ENCODE results near the gene PCDHGA6.

DNA sequence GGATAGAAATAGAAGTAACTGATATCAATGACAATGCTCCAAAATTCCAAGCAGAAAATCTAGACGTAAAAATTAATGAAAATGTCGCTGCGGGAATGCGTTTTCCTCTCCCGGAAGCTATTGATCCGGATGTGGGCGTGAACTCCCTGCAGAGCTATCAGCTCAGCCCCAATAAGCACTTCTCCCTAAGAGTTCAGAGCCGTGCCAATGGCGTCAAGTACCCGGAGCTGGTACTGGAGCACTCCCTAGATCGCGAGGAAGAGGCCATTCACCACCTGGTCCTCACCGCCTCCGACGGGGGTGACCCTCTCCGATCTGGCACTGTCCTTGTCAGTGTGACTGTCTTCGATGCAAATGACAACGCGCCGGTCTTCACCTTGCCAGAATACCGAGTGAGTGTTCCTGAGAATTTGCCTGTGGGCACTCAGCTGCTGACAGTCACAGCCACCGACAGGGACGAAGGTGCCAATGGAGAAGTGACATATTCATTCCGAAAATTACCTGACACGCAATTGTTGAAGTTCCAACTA lies 39.9 kb downstream of the PCDHGA6 start:
- TF ChIP-seq, protein P1, sequence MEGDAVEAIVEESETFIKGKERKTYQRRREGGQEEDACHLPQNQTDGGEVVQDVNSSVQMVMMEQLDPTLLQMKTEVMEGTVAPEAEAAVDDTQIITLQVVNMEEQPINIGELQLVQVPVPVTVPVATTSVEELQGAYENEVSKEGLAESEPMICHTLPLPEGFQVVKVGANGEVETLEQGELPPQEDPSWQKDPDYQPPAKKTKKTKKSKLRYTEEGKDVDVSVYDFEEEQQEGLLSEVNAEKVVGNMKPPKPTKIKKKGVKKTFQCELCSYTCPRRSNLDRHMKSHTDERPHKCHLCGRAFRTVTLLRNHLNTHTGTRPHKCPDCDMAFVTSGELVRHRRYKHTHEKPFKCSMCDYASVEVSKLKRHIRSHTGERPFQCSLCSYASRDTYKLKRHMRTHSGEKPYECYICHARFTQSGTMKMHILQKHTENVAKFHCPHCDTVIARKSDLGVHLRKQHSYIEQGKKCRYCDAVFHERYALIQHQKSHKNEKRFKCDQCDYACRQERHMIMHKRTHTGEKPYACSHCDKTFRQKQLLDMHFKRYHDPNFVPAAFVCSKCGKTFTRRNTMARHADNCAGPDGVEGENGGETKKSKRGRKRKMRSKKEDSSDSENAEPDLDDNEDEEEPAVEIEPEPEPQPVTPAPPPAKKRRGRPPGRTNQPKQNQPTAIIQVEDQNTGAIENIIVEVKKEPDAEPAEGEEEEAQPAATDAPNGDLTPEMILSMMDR (IDR thresholded peaks at IDR 0.05 in 4 of 5, conservative IDR thresholded peaks at IDR 0.05 in 1 of 5): no peak
- TF ChIP-seq POLR2A (IDR thresholded peaks at IDR 0.05): no peak
